T-helper 2 cell treated with Interferon-gamma antibody and Interleukin-4, amounts not matched to agents 5 μg/mL and 100 μg/mL, for 36 hours (primary cell): ENCODE data around the gene IGFBP4.

Source experiments
- DNase-seq: peaks from one replicate; pipeline ENCODE4 v3.0.0; 2021; ENCODE audit warnings: low spot score
- H3K27ac Mint-ChIP-seq: one replicate; pipeline ENCODE4 v1.8.0; 2021; ENCODE audit warnings: mild to moderate bottlenecking, mixed read lengths
- H3K27me3 Mint-ChIP-seq: one replicate; pipeline ENCODE4 v1.8.0; 2021; ENCODE audit warnings: low read depth, mixed read lengths
- H3K36me3 Mint-ChIP-seq: one replicate; pipeline ENCODE4 v1.8.0; 2021; ENCODE audit warnings: low read depth, mixed read lengths
- H3K4me1 Mint-ChIP-seq: one replicate; pipeline ENCODE4 v1.8.0; 2021; ENCODE audit warnings: low read depth, mixed read lengths
- H3K4me3 Mint-ChIP-seq: one replicate; pipeline ENCODE4 v1.8.0; 2022; ENCODE audit warnings: mild to moderate bottlenecking, moderate library complexity, mixed read lengths
- H3K9me3 Mint-ChIP-seq: one replicate; pipeline ENCODE4 v1.8.0; 2021; ENCODE audit warnings: mixed read lengths

Gene IGFBP4

DNA sequence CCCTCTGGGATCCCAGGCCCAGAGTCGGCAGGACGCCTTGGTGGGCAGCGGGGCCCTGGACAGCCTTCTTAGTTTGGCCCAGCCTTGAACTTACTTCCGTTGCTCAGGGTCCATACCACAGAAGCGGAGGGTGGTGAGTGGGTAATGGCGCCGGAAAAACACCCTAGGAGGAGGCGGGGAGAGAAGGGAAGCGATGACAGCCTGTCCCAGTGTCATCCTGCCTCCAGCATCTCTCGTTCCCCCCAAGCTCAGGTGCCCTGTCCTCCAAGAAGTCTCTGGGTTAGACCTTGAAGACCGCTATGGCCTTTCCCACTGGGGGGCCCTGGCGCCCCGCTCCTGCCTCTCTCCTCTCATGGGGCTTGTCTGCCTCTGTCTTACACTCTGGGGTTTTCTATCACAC is 35.2 kb downstream of the IGFBP4 start:
- Mint-ChIP-seq H3K36me3 (peaks cover 27% of the 10 kb centered on the region), H3K9me3 (no peaks in the 10 kb centered on the region), H3K4me3 (no peak overlapping the region), H3K27me3 (no peaks in the 10 kb centered on the region), H3K4me1 (peaks cover 63% of the 10 kb centered on the region), H3K27ac (peak overlapping the region; percentile 76)
- no peak for DNase-seq

DNA sequence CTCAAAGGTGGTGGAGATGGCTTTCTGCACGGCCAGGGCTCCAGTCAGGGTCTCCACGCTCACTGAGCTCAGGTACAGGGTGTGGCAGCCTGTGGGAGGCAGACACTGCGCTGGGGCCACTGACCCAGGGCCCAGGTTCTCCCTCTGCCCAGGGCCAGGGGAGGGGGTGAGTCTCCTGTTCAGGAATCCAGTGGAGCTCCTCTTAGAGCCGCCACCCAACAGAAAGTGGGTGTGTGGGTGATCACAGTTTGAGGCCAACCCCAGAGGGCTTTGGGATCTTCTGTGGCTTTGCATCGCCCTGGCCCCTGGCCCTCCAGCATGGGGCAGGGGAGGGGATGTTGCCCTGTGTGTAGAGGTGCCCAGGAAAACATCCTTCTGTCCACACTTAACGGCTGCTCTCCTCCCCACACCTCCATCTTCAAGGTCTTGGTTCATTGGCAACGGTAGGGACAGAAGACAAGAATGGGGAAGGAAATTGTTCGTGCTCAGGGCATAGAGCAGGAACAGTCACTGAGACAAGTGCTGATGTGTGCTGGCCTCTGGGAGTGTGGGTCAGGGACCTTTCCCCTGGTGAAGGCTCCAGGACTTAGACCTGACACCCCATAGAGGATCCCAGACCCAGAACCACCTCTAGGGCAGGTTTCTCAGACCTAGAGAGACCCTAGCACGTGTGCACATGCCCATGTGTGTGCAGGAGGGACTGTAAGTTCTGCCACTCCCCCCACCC is 36.7 kb downstream of the IGFBP4 start:
- Mint-ChIP-seq H3K9me3 (no peaks in the 10 kb centered on the region), H3K4me1 (peaks cover 73% of the 10 kb centered on the region), H3K36me3 (peaks cover 27% of the 10 kb centered on the region), H3K4me3 (peak overlapping the region; percentile 78), H3K27me3 (no peaks in the 10 kb centered on the region), H3K27ac (peak overlapping the region; percentile 97)
- DNase-seq = no peak

DNA sequence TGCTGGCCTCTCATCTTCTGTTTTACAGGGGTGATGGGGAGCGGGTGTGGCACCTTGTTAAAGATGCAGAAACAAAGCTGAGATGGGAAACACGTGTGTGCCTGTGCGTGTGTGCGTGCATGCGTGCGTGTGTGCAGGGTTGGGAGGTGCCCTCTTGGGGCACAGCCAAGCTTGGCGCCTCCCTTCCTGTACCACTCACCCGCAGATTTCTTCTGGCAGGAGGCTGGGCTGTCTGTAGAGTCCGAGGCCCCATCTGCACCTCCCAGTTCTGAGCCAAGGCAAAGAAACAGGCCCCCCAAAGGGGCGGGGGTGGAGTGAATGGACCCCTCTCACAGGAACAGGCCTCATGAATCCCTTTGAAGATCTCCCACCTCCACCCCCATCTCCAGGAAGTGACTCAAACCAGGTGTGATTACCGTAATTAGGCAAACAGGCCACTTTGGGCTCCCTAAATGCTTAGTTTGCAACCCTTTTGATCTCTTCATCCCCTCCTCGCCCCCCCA is 37.3 kb downstream of the IGFBP4 start:
- Mint-ChIP-seq H3K27me3 (no peaks in the 10 kb centered on the region), H3K4me1 (peaks cover 78% of the 10 kb centered on the region), H3K27ac (peak overlapping the region; percentile 97), H3K36me3 (peaks cover 27% of the 10 kb centered on the region), H3K4me3 (peak overlapping the region; percentile 78), H3K9me3 (no peaks in the 10 kb centered on the region)
- DNase-seq = peak; percentile 77

- Mint-ChIP-seq H3K9me3 (no peaks in the 10 kb centered on the region), H3K36me3 (peaks cover 28% of the 10 kb centered on the region), H3K4me1 (peaks cover 80% of the 10 kb centered on the region), H3K27ac (peak overlapping the region; percentile 97), H3K4me3 (peak overlapping the region; percentile 78), H3K27me3 (no peaks in the 10 kb centered on the region)
- DNase-seq = no peak
These were observed 37.9 kb downstream of the IGFBP4 start for GRCh38 chr17:40481106-40481505.

GRCh38 chr17:40482722-40483121 is 39.5 kb downstream of the IGFBP4 start:
- Mint-ChIP-seq H3K27ac (peak overlapping the region; percentile 97), H3K4me1 (peaks cover 77% of the 10 kb centered on the region), H3K9me3 (no peaks in the 10 kb centered on the region), H3K4me3 (peak overlapping the region; percentile 28), H3K27me3 (no peaks in the 10 kb centered on the region), H3K36me3 (peaks cover 17% of the 10 kb centered on the region)
- no peak for DNase-seq

GRCh38 chr17:40483679-40484078 is 40.4 kb downstream of the IGFBP4 start:
- H3K4me1 Mint-ChIP-seq = peaks cover 75% of the 10 kb centered on the region
- no peak overlapping the region for H3K4me3 Mint-ChIP-seq
- H3K36me3 Mint-ChIP-seq = peaks cover 13% of the 10 kb centered on the region
- H3K27me3 Mint-ChIP-seq = no peaks in the 10 kb centered on the region
- peak overlapping the region; percentile 66 for H3K27ac Mint-ChIP-seq
- H3K9me3 Mint-ChIP-seq = no peaks in the 10 kb centered on the region
- no peak for DNase-seq

DNA sequence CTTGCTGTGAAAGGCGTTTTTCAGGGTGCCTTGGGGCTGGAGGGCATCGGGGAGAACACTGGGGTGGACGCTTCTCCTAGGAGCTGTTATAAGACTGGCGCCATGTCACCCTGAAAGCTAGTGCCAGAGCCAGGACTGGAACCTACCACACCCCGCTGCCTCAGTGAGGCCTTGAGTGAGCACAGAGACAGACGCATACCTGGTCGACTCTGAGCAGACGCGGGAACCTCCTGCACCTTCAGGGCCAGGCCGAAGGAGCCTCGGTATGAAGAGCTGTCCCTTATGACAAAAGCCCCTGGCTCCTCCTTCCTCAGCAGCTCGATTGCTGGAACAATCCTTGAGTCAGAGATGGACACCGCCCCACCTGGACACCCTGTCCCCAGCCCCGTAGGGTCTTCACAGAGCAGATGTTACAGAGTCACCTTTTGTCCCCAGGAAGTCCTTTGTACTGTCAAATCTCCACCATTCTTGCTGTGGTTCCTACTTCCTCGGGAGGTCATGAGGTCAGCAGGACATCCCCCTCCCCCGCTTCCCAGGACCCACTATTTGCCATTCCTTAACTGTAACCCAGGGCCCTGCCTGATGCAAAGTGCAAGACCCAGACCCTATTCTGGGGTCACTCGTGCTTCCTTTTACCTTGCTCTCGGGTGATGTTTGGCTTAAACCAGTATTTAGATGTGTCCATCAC is 41.2 kb downstream of the IGFBP4 start:
- Mint-ChIP-seq H3K4me3 (no peak overlapping the region), H3K4me1 (peaks cover 74% of the 10 kb centered on the region), H3K27me3 (no peaks in the 10 kb centered on the region), H3K36me3 (peaks cover 9% of the 10 kb centered on the region), H3K27ac (peak overlapping the region; percentile 43), H3K9me3 (no peaks in the 10 kb centered on the region)
- no peak for DNase-seq

- no peak for DNase-seq
- Mint-ChIP-seq H3K4me3 (no peak overlapping the region), H3K36me3 (peaks cover 3% of the 10 kb centered on the region), H3K27ac (peak overlapping the region; percentile 43), H3K27me3 (no peaks in the 10 kb centered on the region), H3K9me3 (no peaks in the 10 kb centered on the region), H3K4me1 (peaks cover 72% of the 10 kb centered on the region)
These were observed 41.8 kb downstream of the IGFBP4 start for GRCh38 chr17:40484973-40485530.

DNA sequence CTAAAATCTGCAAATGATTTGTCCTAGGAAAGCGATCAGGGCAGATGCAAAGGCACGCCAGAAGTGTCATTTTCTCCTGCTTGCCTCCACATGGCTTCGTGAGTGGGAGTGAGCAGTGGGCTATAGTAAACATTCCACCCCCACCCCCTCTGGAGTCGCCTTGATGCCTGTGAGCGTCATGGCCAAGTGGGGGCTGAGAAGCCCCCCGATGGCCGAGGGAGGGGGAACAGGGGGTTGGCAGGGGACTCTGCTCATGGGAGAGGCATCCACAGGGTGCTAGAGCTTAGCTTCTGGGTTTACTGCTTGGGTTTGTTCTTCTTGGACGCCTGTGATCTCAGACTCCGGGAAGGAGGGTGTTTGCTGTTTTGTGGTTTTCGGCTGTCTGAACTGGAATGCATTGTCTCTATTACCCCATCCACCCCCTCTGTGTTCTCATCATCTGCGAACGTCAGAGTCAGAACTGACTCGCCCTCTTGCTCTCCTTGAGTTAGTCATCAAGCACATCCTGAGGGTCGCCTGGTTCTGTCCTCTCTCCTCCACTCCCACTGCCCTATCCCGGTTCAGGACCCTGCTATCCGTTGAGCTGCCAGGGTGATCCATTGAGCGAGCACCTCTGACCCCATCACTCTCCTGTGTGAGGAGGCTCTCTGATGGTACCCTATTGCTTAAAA is 42.7 kb downstream of the IGFBP4 start:
- Mint-ChIP-seq H3K9me3 (no peaks in the 10 kb centered on the region), H3K36me3 (peaks cover 3% of the 10 kb centered on the region), H3K27ac (peak overlapping the region; percentile 72), H3K4me1 (peaks cover 72% of the 10 kb centered on the region), H3K27me3 (no peaks in the 10 kb centered on the region), H3K4me3 (peak overlapping the region; percentile 51)
- DNase-seq = peak; percentile 32

DNA sequence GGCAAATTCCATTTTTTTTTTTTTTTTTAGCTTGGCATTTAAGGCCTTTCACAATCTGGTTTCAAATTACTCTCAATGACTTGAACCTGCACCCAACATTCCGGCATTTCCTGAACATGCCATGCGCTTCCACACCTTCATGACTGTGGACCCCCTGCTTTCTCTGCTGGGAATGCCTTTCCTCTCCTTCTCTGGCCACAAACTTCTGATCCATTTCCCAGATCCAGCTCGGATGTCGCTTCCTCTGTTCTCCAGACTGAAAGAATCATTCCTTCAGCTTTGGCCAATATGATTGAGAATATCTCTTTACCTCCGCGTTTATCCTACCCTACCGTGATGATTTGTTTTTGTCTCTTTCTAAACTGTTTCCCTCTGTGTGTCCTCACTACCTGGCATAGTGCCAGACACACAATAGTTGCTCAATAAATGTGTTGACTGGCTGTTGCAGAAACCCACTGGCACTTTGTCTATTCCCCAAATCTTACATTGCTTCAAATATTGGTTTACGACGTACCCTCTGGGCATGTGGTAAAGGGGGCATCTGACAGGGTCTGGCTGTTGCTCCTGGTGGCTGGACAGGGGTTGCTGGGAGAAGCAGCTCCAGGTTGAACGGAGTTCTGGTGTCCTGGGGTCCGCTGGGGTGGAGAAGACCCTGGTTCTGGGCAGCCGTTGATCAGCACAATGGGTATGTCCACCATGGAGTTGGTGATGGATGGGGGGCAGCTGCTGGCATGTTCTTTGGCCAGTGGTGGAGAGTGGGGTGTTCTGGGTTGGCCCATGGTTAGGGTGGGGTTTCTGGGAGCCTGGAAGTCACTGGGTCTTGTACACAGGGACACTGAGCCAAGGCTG is 43.5 kb downstream of the IGFBP4 start:
- DNase-seq = no peak
- H3K4me1 Mint-ChIP-seq = peaks cover 72% of the 10 kb centered on the region
- H3K4me3 Mint-ChIP-seq = no peak overlapping the region
- H3K27ac Mint-ChIP-seq = peak overlapping the region; percentile 72
- no peaks in the 10 kb centered on the region for H3K9me3 Mint-ChIP-seq
- no peaks in the 10 kb centered on the region for H3K27me3 Mint-ChIP-seq
- H3K36me3 Mint-ChIP-seq = peaks cover 3% of the 10 kb centered on the region

- Mint-ChIP-seq H3K27ac (no peak overlapping the region), H3K36me3 (peaks cover 3% of the 10 kb centered on the region), H3K4me3 (no peak overlapping the region), H3K4me1 (peaks cover 65% of the 10 kb centered on the region), H3K27me3 (no peaks in the 10 kb centered on the region), H3K9me3 (no peaks in the 10 kb centered on the region)
- DNase-seq = no peak
These were observed 44.2 kb downstream of the IGFBP4 start for GRCh38 chr17:40487371-40488020.

GRCh38 chr17:40490289-40490853 is 47.1 kb downstream of the IGFBP4 start:
- peaks cover 46% of the 10 kb centered on the region for H3K4me1 Mint-ChIP-seq

More at GRCh38 chr17:40490289-40490853, 47.1 kb downstream of the IGFBP4 start:
- Mint-ChIP-seq H3K36me3 (peaks cover 2% of the 10 kb centered on the region), H3K27ac (peak overlapping the region; percentile 79), H3K4me3 (peak overlapping the region; percentile 63), H3K9me3 (no peaks in the 10 kb centered on the region), H3K27me3 (no peaks in the 10 kb centered on the region)
- DNase-seq = no peak
